GM21825 (cell line): Measurements from ENCODE around the gene BLOC1S4.
A peak's percentile ranks its signal among the peaks of the same experiment; 100 is the strongest.
"Not testable (repeated sequence)": the region's sequence is repeated elsewhere in the genome, so short reads cannot be mapped to it uniquely, and the experiment has no call there.

Experiments
- ATAC-seq: cut with Tn5 transposase; IDR thresholded peaks from one replicate; pipeline ENCODE4 v1.9.1; 2021; ENCODE audit warnings: mild to moderate bottlenecking, moderate library complexity; ENCODE audit not compliant: unreplicated experiment

The BLOC1S4 gene, protein sequence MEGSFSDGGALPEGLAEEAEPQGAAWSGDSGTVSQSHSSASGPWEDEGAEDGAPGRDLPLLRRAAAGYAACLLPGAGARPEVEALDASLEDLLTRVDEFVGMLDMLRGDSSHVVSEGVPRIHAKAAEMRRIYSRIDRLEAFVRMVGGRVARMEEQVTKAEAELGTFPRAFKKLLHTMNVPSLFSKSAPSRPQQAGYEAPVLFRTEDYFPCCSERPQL

DNA sequence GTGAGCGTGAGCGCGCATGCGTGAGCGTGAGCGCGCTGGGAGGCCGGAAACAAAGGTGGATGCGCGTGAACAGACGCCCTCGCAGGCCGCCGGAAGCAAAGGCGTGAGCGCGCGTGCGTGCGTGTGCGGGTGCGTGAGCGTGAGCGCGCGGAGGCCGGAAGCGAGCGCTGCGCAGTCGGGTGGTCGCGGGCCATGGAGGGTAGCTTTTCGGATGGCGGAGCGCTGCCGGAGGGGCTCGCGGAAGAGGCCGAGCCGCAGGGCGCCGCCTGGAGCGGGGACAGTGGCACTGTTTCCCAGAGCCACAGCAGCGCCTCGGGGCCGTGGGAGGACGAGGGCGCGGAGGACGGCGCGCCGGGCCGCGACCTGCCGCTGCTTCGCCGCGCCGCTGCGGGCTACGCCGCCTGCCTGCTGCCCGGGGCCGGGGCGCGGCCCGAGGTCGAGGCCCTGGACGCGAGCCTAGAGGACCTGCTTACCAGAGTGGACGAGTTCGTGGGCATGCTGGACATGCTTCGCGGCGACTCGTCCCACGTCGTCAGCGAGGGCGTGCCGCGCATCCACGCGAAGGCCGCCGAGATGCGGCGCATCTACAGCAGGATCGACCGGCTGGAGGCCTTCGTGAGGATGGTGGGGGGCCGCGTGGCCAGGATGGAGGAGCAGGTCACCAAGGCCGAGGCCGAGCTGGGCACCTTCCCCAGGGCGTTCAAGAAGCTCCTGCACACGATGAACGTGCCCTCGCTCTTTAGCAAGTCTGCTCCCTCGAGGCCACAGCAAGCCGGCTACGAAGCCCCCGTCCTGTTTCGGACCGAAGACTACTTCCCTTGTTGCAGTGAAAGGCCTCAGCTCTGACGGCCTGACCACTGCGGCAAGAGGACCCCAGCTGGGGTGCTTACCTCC lies at the start of gene BLOC1S4:
BLOC1S4 (plus strand) TSS at position 157 of the 894 bp plus-strand sequence; CDS start at position 193, 36 bp downstream.
- peak; percentile 80 for ATAC-seq

DNA sequence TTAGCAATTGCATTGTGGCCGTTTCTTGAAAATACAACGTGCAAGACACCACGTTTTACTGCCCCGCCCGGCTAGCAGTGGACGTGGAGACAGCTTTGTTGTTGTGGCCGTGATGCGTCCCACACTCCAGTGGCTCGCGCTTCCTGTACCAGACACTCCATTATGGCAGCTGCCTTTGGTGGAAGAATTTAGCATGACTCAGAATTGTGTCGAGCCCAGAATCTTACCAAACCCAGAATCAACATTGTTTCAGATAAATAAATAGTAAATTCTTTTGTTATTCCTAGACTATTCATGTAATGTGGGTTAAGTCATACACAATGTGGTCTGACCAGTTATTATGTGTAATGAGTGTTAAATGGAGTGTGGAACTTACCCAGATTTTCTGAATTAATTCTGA lies 47.6 kb upstream of the BLOC1S4 start:
- ATAC-seq, result no peak

DNA sequence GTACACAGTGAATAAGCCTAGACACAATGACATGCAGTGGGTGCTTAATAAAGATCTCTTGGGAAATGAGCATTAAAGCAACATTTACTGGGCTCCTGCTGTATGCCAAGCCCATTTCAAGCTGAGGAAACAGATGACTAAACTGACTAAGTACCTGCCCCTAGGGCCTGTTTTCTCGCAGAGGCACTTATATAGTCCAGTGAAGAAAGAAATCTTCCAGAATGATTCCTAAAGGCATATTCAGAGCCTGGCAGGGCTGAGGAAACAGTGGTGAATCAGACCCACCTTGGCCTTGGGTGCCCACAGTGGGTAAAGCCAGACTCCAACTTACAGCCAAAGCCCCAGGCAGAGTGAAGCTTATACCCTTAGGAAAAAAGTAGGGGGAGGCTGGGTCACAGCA lies 44.3 kb upstream of the BLOC1S4 start:
- no peak for ATAC-seq

DNA sequence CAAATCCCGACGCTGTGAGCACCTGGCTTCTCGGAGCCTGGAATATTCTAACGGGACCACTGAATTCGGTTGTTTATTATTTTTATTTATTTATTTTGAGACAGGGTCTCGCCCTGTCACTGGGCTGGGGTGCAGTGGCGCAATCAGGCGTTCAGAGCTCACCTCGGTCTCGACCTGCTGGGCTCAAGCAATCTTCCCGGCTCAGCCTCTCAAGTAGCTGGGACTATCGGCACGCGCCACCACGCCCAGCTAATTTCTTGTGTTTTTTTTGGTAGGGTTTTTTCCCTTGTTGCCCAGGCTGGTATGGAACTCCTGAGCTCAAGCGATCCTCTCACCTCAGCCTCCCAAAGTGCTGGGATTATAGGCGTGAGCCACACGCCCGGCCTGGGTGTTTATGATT lies 43.8 kb upstream of the BLOC1S4 start:
- ATAC-seq, result no peak

DNA sequence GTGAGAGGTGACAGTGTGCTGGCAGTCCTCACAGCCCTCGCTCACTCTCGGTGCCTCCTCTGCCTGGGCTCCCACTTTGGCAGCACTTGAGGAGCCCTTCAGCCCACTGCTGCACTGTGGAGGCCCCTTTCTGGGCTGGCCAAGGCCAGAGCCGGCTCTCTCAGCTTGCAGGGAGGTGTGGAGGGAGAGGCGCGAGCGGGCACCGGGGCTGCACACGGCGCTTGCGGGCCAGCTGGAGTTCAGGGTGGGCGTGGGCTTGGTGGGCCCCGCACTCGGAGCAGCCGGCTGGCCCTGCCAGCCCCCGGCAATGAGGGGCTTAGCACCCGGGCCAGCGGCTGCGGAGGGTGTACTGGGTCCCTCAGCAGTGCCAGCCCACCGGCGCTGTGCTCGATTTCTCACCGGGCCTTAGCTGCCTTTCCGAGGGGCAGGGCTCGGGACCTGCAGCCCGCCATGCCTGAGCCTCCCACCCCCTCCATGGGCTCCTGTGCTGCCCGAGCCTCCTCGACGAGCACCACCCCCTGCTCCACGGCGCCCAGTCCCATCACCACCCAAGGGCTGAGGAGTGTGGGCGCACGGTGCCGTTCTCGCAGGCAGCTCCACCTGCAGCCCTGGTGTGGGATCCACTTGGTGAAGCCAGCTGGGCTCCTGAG lies 43.3 kb upstream of the BLOC1S4 start:
- not testable (repeated sequence) for ATAC-seq

DNA sequence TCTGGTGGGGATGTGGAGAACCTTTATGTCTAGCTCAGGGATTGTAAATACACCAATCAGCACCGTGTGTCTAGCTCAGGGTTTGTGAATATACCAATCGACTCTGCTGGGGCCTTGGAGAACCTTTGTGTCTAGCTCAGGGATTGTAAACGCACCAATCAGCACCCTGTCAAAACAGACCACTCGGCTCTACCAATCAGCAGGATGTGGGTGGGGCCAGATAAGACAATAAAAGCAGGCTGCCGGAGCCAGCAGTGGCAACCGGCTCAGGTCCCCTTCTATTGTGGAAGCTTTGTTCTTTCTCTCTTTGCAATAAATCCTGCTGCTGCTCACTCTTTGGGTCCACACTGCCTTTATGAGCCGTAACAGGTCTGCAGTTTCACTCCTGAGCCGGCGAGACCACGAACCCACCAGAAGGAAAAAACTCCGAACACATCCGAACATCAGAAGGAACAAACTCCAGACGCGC lies 42.7 kb upstream of the BLOC1S4 start:
- ATAC-seq, result not testable (repeated sequence)

DNA sequence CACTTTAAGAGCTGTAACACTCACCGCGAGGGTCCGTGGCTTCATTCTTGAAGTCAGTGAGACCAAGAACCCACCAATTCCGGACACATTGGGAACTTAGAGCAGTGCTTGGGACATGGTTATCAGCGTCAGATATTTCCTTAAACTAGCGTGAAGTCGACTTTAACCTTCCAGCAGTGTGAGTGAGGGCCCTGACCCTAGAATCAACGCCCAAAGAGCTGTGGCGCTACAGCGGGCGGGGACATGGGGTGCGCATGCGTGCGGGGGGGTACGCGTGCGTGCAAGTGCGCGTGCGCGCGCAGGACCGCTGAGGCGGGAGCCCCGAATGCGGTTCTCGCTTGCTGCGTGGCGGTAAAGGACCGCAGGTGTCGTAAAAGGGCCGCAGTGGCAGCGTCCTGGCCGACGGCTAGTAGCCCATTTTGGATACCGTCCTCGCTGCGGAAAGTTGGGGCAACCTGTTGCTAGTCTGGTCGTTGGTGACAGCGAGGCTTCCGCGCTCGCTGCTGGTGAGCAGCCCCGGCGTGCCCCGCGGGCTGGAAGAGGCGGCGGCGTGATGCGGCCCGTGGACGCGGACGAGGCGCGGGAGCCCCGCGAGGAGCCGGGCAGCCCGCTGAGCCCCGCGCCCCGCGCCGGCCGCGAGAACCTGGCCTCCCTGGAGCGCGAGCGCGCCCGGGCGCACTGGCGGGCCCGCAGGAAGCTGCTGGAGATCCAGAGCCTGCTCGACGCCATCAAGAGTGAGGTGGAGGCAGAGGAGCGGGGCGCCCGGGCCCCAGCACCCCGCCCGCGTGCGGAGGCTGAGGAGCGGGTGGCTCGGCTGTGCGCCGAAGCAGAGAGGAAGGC lies 42.1 kb upstream of the BLOC1S4 start:
- peak; percentile 74 for ATAC-seq

DNA sequence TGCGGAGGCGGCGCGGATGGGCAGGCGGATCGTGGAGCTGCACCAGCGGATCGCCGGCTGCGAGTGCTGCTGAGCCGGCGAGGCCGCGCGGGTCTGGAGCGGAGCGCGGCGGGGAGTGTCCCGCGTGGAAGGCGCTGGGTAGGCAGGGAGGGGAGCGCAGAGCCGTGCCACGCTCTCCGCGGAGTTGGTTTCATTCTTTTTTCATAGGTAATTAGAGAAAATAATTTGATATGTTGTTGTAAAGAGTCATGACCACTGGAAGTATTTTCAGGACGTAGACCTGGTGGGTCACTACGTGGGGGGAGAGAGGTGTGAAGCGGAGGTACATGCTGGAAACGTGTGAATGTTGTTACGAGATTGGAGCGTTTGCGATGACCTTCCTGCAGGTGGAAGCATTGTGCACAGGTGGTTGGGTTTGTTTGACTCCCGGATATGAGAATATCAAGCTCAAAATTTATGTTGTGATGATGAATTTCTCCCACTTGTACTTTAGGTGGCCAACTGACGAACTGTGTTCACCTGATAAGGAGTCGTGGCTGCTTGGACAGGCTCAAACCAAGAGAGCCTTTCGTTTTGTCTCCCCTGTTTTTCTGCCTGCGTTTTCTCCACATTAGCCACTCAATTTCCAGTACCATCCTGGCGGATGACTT lies 41.3 kb upstream of the BLOC1S4 start:
- ATAC-seq, result peak; percentile 32

DNA sequence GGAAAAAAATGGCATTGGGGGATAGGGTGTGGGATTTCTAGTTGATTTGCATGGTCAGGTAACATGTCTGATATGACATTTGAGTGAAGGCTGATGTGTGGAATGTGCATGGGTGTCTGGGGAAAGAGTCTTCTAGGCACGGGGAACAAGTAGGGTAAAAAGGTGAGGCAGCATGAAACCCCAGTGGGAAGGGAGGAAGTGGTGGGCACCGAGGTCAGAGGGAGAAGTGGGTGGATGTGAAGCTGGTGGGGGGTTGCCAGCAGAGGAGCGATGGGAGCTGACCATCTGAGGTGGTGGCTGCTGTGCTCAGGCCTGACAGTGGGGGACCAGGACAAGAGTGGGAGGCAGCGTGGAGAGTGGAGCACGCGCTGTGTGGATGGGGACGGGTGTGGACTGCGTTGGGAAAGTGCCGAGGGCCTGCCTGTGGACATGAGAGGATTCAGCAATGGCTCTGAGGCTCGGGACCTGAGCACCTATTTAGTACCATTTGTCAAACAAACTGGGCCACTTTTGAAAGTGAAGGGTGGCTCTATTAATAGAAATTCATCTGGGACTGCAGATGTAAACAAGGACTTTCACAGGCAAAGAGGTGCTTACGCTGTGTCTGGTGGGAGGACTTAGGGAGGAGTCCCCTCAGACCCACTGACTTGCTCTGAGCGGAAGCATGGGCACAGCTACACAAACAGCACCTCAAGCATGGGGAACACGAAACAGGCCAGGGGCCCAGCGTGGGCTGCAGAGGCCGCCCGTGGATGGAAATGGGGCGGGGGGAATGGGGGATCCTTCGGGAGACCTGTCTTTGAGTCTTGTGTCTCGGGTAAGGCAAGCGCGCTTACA lies 39.0 kb upstream of the BLOC1S4 start:
- ATAC-seq, result no peak

DNA sequence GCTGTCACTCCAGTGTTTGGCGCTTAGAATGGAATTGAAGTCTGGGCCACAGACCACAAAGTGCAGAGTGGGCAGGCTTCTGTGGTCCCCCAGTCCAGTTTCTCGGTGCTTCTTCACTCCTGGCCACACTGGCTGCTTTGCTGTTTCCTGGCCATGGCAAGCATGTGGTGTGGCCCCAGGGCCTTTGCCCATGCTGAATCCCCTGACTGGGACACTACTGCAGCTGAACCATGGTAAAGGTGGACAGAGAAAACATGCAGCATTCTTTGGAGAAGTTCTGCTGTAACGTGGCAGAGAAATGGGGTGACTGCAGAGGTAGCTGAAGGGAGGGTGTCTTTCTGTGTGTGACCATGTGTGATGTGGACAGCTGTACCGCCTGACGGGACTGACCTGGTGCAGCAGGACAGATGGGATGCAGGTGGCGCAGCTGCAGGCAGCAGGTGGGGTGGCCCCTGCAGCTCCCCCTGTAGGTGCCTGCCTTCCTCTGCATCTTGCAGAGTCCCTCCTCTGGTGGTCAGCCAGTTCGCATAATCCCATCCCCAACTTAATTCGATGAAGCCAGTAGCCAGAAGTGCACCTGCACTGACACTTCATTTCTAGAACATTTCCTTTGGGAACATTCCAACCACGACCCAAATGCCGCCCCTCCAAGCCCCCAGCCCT lies 35.5 kb upstream of the BLOC1S4 start:
- ATAC-seq, result no peak

DNA sequence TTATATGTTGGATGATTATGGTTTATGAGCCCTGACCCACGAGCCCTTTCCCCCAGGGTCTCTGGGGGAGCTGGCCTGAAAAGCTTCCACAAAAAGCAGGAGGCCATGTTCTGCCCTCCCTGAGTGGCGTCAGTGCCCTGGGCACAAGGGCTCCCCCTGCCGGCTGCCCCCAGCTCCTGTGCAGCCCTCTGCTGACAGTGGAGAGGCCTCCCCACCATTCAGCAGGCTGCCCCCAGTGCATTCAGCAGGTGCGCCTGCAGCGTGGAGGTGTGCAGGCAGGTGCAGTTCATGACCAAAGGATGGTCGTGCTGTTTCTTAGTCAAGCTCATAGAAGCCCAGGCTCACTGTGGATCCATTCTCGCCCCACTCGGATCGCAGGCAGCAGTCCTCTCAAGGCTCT lies 34.8 kb upstream of the BLOC1S4 start:
- no peak for ATAC-seq

DNA sequence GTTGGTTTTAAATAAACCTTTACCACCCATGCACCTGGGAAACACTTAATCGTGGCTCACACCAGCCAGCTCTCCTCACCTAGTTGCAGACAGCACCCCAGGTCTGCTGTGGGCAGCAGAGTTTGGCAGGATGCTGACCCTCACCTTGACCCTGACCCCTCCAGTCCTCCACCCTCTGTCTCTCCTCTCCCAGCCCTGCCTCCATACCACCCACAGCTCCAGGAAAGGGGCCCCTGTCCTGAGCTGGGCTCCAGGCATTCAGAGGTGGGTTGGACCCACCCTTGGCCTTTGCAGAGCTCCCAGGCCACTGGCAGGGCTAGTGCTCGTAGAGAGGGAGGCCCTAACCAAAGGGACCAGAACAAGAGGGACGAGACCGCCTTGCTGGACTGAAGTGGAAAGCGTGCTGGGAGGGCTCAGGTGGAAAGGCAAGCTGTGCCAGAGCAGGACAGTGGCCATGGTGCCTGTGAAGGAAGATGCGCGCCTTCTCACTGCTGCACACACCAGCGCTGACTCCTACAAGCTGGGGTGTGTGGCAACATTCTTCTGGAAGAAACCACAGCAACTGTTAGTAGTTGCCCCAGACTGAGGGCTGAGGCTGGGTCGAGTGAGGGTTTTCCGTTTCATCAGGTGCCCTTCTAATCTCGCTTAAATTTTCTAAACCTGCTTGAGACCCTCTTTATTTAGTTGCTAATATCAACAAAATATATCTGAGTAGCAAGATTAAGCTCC lies 32.9 kb upstream of the BLOC1S4 start:
- ATAC-seq, result no peak

DNA sequence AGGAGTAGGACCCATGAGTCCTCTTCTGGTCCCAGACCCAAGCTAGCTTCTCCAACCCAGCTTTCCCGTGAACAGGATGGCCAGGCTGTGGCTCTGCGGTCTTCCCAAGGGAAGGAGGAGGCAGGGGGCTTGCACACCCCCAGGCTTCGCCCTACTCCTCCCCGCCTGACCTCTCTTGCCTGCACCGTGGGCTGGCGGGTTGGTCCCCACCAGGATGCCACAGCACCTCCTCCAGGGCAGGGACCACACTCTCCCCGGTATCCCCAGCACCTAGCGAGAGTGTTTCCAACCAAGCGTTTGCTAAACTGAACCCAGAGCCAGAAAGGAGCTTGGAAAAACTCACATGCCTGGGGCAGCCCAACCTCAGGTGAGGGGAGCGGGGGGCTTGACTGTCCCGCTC lies 31.3 kb upstream of the BLOC1S4 start:
- no peak for ATAC-seq

DNA sequence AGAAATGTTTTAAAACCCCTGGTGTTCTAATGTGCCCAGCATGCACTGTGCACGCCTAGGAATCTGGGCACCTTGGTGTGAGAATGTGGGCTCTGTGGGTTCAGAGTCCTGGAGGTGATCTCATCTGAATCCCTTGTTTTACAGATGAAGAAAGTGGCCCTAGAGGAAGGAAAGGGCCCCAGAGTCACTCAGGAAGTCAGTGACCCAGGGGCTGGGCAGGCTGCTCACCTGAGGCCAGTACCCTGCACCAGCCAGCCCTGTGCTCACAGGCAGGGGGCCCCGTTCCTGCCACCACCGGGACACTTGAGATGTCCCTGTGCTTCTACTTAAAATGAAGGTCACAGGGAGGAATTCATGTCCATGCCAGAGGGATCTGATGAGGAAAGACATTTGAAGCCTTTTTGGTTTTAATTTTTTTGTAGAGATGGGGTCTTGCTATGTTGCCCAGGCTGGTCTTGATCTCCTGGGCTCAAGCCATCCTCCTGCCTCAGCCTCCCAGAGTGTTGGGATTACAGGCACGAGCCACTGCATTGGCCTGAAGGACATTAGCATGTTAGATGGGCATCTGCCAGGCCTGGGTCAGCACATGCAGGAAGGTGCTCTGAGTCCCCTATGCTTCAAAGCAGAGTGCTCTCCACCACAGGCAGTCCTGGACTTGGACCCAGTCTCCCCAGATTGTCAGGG lies 29.7 kb upstream of the BLOC1S4 start:
- no peak for ATAC-seq

DNA sequence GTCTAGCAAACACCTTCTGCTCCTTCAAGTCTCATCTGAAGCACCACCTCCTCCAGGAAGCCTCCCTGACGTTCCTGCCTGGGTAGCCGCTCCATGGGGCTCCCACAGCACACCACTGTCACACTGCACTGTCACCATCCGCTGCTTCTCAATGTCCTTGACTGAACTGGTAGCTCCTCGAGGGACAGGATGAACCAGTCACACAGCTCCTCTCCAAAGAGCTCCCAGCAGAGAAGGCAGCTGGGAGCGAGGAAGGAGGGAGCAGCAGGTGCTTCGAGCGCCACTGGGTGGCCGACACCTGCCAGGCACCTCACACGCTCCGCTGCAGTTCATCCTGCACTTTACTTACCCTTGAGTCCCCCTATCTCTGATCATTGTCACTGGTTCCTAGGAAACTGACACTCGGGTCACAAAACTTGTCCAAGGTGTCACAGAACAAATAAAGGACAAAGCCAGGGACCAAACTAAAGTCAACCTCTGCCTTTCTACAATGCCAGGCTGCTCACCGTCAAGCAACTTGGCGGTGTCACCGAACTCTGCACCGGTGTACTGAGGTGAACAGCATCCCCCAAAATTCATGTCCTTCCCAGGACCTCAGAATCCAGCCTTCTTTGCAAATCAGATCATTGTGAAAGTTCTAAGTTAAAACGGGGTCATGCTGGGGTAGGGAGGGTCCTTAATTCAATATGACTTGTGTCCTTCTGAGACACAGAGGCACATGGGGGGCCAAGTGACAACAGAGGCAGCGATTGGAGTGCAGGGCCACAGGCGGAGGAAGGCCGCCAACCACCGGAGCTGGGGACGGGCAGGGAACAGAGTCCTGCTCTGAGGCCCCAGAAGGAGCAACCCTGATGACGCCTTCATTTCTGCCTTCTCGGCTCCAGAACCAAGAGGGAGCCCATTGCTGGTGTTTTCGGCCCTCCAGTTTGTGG lies 27.8 kb upstream of the BLOC1S4 start:
- no peak for ATAC-seq

DNA sequence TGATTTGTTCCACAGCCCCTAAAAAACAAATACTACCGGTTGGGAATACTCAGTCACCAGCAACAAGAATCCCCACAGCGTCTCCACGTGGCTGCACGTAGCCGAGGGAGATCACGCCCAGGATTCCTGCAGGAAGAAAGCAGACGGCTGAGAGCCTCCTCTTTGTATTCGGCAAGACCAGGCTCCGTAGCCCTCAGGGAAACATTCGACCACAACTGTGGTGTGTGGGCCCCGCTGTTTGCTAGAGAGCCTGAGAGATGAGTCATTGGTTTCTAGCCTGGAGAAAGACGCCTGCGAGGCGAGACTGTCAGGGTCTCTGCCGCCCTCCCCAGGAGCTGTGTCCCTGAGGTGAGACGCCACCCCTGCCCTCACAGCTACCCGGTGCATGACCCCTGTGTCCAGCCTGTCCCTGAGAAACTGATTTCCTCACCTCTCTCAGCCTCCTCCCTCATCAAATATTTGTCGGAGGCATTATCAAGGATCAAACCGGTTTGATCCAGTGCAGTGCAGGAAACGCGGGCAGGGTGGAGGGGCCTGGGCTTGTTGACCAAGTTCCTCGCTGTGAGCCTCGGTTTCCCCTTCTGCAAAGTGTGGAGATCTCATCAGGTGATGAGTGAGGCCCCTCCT lies 27.0 kb upstream of the BLOC1S4 start:
- ATAC-seq, result no peak
